Measurements from ENCODE around the gene TUBGCP3.

Gene TUBGCP3

GRCh38 chr13:112617754-112618375 lies 29.9 kb upstream of the TUBGCP3 start:
- DNase-seq (ENCODE audit: low read depth in 2 of 2): no peak

DNA sequence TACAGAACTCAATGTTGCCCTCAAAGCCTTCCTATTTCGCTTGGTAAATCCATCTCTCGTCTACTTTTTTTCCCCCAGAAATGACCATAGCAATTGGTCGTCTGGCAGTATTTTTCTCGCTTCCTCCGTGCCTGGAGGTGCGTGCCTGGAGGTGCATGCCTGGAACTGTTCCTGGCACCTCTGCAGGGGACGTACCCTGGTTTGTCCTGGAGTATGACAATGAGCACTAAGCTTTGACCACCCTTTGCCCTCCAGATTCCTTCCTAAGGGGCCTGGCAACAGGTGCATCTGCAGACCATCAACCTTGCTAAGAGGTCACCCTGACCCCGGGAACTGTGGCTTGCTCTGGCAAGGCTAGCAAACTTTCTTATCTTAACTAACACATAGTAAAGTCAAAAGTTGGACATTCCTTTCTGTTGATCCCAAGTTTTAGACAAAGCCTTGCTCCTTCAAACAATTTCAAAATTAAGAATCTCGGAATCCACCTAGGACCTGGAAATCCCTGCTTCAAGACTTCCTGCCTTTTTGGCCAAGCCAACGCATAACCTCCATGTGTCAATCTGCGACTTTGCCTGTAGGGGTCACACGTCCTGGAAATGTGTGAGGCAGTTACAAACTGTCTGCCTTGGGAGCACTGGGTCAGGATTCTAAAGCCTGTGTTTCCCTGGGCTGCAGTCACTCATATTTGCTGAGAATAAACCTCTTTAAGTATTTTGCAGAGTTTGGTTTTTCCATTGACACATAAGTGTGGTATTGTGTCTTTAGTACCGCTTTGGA lies 28.8 kb upstream of the TUBGCP3 start:
- DNase-seq (ENCODE audit: low read depth in 2 of 2): no peak

DNA sequence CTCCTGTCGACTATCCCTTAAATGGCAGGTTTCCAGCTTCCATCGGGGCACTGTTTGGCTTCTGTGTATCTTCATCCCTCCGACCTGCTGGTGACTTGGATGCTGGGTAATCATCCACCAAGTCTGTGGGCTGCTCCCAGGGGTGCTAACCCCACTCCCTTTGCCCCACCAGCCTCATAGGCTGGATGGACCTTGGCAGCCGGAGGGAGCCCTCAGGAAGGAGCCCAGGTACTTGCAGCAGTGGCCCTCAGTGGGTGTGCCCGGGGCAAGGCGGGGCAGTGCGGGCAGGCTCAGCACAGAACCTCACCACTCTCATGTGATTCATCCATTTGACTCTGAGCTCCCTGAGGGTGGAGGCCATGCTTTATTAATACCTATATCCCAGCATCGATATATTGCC lies 27.4 kb upstream of the TUBGCP3 start:
- DNase-seq (ENCODE audit: low read depth in 2 of 2): no peak

DNA sequence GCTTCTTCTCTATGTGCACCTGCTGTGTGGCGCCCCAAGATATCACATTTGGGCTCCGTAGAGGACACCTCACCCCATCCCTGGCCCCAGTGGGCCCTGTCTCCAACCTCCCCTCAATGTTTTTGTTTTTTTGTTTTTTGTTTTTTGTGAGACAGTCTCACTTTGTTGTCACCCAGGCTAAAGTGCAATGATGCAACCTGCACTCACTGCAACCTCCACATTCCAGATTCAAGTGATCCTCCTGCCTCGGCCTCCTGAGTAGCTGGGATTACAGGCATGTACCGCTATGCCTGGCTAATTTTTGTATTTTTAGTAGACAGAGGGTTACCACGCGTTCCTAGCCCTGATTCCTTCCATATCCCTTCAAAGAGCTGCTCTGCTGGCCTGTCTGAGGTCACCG lies 26.9 kb upstream of the TUBGCP3 start:
- no peak for DNase-seq (ENCODE audit: low read depth in 2 of 2)

DNA sequence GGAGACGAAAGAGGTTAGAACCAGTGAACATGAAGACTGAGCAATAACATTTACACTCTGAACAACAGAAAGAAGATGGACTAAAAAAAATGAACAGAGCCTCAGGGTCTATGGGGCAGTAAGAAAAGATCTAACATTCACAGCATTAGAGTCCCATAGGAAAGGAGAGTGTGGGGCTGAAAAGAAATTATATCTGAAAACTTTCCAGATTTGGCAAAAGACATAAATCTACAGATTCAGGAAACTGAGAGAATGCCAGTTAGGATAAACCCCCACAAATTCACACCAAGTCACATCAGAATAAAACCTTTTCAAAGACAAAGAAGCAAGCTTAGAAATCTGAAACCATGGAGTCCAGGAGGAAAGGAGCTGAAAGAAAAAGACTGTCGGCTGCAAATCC lies 20.3 kb upstream of the TUBGCP3 start:
- DNase-seq (ENCODE audit: low read depth in 2 of 2): no peak

- DNase-seq (ENCODE audit: low read depth in 2 of 2): peak; percentile 71 to 74
Measured at GRCh38 chr13:112606109-112607001, 18.4 kb upstream of the TUBGCP3 start.

DNA sequence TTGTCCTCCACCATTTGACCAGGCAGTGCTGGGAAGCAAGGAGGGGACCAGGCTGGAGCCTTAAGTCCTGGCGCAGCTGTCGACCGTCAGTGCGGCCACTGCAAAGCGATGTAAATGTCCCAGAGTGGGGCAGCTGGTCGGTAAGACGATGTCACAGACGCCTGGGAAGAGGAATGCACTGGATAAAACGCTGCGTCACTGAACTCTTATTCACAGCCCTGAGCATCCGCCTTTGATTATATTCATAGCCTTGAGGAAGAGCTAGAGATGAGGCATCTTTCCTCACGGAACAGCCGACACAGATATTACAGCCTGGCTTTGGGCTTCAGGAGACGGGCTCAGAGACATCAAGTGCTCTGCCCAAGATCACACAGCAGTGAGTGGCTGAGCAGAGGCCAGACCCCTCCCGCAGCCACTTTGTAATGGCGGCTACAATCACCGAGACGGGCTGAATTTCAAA lies 17.6 kb upstream of the TUBGCP3 start:
- DNase-seq (ENCODE audit: low read depth in 2 of 2): no peak

GRCh38 chr13:112603641-112604225 lies 15.8 kb upstream of the TUBGCP3 start:
- DNase-seq (ENCODE audit: low read depth in 2 of 2): no peak

DNA sequence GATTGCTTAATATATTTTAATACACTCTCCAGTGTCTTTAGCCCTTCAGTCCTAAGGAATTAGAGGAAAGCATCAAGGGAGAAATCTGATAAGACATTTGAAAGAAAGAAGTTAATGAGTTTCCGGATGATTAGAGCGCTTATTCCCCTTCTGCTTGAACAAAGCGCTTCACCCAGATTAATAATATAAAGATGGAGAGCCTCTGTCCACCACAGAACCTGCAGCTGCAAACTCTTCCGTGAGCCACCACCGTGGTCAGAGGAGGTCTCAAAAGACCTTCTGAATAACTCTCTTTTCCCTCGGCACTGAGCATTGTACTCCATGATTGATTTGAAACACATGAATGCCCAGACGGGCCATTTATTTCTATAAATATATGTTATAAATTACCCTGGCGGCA lies 14.2 kb upstream of the TUBGCP3 start:
- no peak for DNase-seq (ENCODE audit: low read depth in 2 of 2)

DNA sequence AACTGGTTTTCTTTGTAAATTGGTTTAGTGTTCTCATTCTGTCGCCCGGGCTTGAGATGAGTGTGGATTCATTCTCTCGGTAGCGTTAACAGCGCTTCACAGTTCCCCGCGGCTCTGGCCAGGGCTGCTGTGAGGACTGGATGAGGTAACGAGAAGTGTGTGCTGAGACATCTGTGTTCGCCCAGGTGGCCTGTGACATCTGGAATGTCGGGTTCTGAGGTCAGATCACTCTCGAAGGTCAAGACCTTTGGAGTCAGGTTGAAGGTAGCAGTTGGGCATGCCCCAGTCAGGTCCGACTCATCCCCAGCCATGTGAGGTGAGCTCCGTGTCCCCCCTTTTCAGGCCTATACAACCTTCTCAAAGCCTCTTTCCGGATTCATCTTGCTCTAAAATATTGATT lies 13.4 kb upstream of the TUBGCP3 start:
- no peak for DNase-seq (ENCODE audit: low read depth in 2 of 2)

DNA sequence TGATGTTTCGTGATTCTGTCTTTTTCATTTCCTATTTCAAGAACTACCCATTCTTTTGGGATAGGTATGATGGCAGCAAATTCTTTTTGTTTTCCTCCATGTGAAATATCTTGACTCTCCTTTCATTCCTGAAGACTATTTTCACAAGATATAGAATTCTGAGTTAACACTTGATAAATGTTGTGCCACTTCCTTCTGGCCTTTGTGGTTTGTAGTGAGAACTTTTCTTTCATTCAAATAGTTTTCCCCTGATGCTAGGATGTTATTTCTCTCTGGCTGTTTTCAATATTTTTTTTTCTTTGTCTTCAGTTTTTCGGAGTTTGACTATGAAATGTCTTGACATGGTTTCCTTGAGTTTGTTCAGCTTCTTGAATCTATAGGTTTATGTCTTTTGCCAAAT lies 8.3 kb upstream of the TUBGCP3 start:
- DNase-seq (ENCODE audit: low read depth in 2 of 2): no peak

- no peak for DNase-seq (ENCODE audit: low read depth in 2 of 2)
Measured at GRCh38 chr13:112592647-112593046, 4.7 kb upstream of the TUBGCP3 start.

DNA sequence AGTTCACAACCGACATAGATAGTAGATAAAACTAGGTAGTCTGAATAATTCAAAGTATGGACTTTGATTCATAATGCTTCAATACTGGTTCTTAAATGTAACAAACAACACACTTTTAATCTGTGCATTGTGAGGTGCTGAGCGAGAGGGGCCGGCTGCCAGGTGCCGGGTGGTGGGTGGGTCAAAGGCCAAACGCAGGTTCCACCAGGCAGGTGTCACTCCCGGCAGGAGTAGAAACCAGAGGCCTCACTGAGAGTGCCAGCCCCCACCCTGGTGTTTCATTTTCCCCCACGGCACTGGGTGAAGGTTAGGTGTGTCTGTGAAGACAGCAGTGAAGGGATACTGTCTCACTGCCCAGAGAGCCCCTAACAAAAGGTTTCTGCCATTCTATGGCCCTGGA lies 4.2 kb upstream of the TUBGCP3 start:
- DNase-seq (ENCODE audit: low read depth in 2 of 2): no peak

DNA sequence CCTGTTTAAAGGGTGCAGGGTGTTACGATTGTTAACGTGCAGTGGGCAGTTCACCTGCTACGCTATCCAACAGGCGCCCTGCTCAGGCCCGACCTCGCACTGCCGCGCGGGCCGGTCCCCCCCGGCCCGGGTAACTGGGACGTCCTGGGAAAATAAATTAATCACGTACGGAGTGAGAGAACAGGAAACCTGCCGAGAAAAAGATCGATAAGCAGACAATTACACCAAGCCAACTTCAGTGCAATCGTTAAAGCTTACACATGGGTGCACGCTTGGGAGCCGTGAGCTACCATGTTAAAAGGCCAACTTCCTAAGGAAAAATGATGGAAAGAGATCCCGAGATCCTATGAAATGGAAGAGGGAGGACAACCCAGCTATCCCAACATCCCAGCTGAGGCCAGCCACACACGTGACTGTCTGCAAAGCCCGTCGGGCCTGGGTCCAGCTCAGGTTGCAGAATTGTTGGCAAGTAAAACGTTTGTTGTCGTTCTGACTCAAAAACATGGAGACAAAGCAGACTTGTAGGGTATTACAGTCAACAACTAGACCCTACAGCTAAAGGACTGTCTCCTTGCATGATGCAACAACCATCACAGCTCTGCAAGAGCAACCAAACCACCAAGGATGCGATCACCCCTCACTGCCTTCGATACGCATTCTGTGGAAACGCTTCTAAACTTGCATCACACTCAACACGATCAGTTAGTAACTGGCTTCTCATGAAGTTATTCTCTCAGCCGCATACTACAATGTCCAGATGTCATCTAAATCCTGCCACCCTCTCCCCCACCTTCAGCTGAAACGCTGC lies 741 bp upstream of the TUBGCP3 start:
- DNase-seq (ENCODE audit: low read depth in 2 of 2): no peak

- peak; percentile 48 to 59 for DNase-seq (ENCODE audit: low read depth in 2 of 2)
Measured at GRCh38 chr13:112587212-112587763, 665 bp downstream of the TUBGCP3 start.

- DNase-seq (ENCODE audit: low read depth in 2 of 2): no peak
Measured at GRCh38 chr13:112586334-112586960, 1.5 kb downstream of the TUBGCP3 start.

DNA sequence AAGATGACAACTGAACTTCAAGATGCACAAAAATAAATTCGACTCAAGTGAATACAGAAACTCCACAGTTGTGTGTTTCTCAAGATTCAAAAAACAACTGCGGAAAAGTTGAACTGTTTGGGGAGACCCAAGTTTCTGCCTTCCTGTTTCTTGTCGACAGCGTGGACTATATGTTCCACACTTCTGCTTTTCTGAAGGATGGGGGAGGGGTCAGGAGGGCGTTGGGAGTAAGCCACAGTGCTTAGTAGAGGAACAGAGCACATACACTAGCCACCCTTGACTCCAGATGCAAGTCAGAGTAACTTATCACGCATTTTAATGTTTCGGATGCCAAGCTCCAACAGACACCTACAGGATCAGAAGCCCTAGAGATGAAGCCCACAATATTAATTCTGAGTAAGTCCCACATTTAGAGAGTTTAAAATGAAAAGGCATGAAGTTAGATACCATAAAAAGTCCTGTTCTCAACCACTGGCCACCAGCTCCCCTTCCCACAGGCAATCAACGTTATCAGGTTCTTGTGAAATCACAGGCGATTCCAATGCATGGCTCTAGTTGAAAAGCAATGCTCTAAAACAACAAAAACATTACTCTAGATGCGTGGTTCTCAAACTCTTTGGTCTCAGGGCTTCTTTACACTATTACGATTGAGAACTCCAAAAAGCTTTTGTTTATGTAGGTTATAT lies 4.2 kb downstream of the TUBGCP3 start:
- DNase-seq (ENCODE audit: low read depth in 2 of 2): no peak

GRCh38 chr13:112582263-112582662 lies 5.7 kb downstream of the TUBGCP3 start:
- no peak for DNase-seq (ENCODE audit: low read depth in 2 of 2)

DNA sequence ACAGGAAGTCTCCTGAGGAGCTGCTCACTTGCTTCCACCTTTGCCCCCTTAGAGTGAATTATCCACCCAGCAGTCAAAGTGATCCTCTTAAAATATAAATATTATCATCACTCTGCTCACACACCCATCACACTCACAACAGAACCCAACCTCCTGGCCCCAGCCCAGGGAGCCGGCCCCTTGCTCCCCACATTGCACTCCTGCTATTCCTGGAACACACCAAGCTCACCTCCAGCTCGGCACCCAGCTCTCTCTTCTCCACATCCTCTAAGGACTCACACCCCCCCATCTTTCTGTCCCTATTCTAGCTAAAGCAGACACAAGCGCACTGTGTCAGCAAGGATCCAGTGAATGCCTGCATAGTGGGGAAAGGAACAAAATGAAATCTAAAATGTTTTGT lies 7.0 kb downstream of the TUBGCP3 start:
- no peak for DNase-seq (ENCODE audit: low read depth in 2 of 2)

- DNase-seq (ENCODE audit: low read depth in 2 of 2): no peak
Measured at GRCh38 chr13:112580211-112580610, 7.7 kb downstream of the TUBGCP3 start.

Data from activated CD8-positive, alpha-beta memory T cell treated with anti-CD3 and anti-CD28 coated beads for 4 hours (primary cell).